Measurements from ENCODE around the gene SCARB1. TPM values are rescaled to one million over a fixed set of nuclear protein-coding genes. Genes with fewer than 3 reads are reported as not detected.

Gene SCARB1
- total and polyA plus RNA-seq, 2 donors (not counting 3 experiments of a cell fraction or from before 2014, with no cell fraction given), result 125 to 141 TPM

DNA sequence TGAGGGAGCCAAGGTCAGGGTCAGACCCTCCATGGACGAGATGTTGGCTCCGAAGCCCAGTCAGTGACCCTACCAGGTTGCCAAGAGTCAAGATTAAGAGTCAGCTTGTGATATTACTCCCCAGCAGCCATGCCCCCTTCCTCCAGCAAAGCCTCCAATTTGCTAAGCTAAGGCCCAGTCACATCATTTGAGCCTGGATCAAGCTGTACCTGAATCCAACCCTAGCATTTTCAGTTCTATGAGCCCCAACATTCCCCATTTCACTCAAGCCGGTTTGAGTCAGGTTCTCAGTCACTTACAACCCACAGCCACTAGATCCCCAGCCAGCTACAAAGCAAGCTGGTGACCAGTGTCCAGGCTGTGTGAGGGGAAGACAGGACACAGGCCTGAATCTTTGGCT, 49.9 kb downstream of the SCARB1 start:
- H3K4me2 ChIP-seq (ENCODE audit: insufficient read depth, low read length), result no peak overlapping the region
- FAIRE-seq, result no peak
- CTCF ChIA-PET, result no interaction called here

More for the DNA sequence above, 49.9 kb downstream of the SCARB1 start:
- no peaks in the 10 kb centered on the region for H4K20me1 ChIP-seq (replicated peaks; ENCODE audit: control insufficient read depth, extremely low read depth, insufficient read depth, low read length)
- H3K27me3 ChIP-seq (ENCODE audit: control insufficient read depth in 2 of 2, insufficient read depth in 2 of 2, low read length in 2 of 2), result no peaks in the 10 kb centered on the region
- H3K9me3 ChIP-seq (replicated peaks; ENCODE audit: control insufficient read depth, insufficient read depth, low read length), result no peaks in the 10 kb centered on the region
- H3K36me3 ChIP-seq (ENCODE audit: control insufficient read depth in 2 of 2, extremely low read depth in 1 of 2, insufficient read depth in 2 of 2, low read length in 2 of 2), result peaks cover 0 to 12% of the 10 kb centered on the region in 2 experiments
- dilution Hi-C loops (cut with MboI; ENCODE audit: extremely low pct_ligation_motif_present, low sequenced_read_pairs) (no loop called here), intact Hi-C loops (cut with micrococcal nuclease) (no loop called here)
- H3K4me1 ChIP-seq (ENCODE audit: control insufficient read depth, extremely low read depth, insufficient read depth, low read length), result no peaks in the 10 kb centered on the region
- no peak overlapping the region for H3K27ac ChIP-seq (ENCODE audit: insufficient read depth, low read depth, low read length)
- H3K79me2 ChIP-seq (ENCODE audit: control insufficient read depth, insufficient read depth, low read length), result no peaks in the 10 kb centered on the region
- no peak overlapping the region for H3K9ac ChIP-seq (replicated peaks; ENCODE audit: extremely low read depth, insufficient read depth, low read length)
- H3K4me3 ChIP-seq (replicated peaks in 1 of 3; ENCODE audit: insufficient read depth in 1 of 3, low read depth in 1 of 3, low read length in 3 of 3), result no peak overlapping the region
- TF ChIP-seq, protein P1, sequence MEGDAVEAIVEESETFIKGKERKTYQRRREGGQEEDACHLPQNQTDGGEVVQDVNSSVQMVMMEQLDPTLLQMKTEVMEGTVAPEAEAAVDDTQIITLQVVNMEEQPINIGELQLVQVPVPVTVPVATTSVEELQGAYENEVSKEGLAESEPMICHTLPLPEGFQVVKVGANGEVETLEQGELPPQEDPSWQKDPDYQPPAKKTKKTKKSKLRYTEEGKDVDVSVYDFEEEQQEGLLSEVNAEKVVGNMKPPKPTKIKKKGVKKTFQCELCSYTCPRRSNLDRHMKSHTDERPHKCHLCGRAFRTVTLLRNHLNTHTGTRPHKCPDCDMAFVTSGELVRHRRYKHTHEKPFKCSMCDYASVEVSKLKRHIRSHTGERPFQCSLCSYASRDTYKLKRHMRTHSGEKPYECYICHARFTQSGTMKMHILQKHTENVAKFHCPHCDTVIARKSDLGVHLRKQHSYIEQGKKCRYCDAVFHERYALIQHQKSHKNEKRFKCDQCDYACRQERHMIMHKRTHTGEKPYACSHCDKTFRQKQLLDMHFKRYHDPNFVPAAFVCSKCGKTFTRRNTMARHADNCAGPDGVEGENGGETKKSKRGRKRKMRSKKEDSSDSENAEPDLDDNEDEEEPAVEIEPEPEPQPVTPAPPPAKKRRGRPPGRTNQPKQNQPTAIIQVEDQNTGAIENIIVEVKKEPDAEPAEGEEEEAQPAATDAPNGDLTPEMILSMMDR (IDR thresholded peaks at IDR 0.05; ENCODE audit: extremely low read depth in 1 of 2, insufficient read depth in 1 of 2, low read depth in 1 of 2, low read length in 2 of 2), result no peak
- TF ChIP-seq MYC (IDR thresholded peaks at IDR 0.05; ENCODE audit: low read depth, low read length) (no peak), FOS (IDR thresholded peaks at IDR 0.05; ENCODE audit: borderline replicate concordance, insufficient read depth, low read length) (no peak), POLR2AphosphoS5 (IDR thresholded peaks at IDR 0.05; ENCODE audit: insufficient read depth, low read depth, low read length) (no peak), JUN (IDR thresholded peaks at IDR 0.05; ENCODE audit: borderline replicate concordance, insufficient read depth, insufficient read length, low read depth) (no peak), EZH2 (IDR thresholded peaks at IDR 0.05; ENCODE audit: borderline replicate concordance, low read depth, low read length, severe bottlenecking) (no peak), POLR2A (IDR thresholded peaks at IDR 0.05; ENCODE audit: low read depth, low read length) (no peak), GATA2 (IDR thresholded peaks at IDR 0.05; ENCODE audit: insufficient read depth, insufficient read length, low read depth, low read length) (no peak)
- TF ChIP-seq, protein P2, sequence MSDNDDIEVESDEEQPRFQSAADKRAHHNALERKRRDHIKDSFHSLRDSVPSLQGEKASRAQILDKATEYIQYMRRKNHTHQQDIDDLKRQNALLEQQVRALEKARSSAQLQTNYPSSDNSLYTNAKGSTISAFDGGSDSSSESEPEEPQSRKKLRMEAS (IDR thresholded peaks at IDR 0.05; ENCODE audit: insufficient read depth, insufficient read length), result no peak
- no peaks in the 10 kb centered on the region for H3K9me1 ChIP-seq (replicated peaks; ENCODE audit: control insufficient read depth, extremely low read depth, insufficient read depth, low read length)
- POLR2A ChIA-PET, result no interaction called here
- no TSS peak for BruUV-seq (replicated peaks)
- no peak overlapping the region for H2AFZ ChIP-seq (ENCODE audit: low read depth, low read length)
- no peak for DNase-seq (ENCODE audit: low read depth, low spot score)
